HepG2 (cell line): ENCODE measurements around the gene EMC9. TPM values are rescaled to one million over a fixed set of nuclear protein-coding genes. Genes with fewer than 3 reads are reported as not detected.

Experiments
- CSRNP1 ChIP-seq: sonication (generic); formaldehyde crosslinking; IDR thresholded peaks from 2 replicates; pipeline ENCODE4 v1.8.1; 2023; ENCODE audit warnings: mild to moderate bottlenecking, missing genetic modification reagents
- HNF1A ChIP-seq, 2 experiments: sonication (generic) in 1 of 2; formaldehyde crosslinking in 1 of 2; IDR thresholded peaks; 2 replicates each; pipeline versions ENCODE4 v1.4.0 to v1.6.1; 2016 to 2020; ENCODE audit warnings: borderline replicate concordance in 1 of 2, low read depth in 1 of 2, mild to moderate bottlenecking in 1 of 2, missing genetic modification reagents in 1 of 2
- IKZF5 ChIP-seq: IDR thresholded peaks from 2 replicates; pipeline ENCODE4 v1.6.1; 2018; ENCODE audit warnings: missing genetic modification reagents, mild to moderate bottlenecking, missing compliant biosample characterization
- NCOA1 ChIP-seq: sonication (generic); formaldehyde crosslinking; IDR thresholded peaks from 2 replicates; pipeline ENCODE4 v1.9.0; 2021; ENCODE audit warnings: missing genetic modification reagents
- POLR2AphosphoS5 ChIP-seq: IDR thresholded peaks from 2 replicates; pipeline ENCODE4 v1.6.1; 2012; ENCODE audit warnings: low read depth, low read length
- TEAD3 ChIP-seq: optimal IDR thresholded peaks from 2 replicates; pipeline ENCODE3; 2016; ENCODE audit warnings: borderline replicate concordance
- ZFP1 ChIP-seq: IDR thresholded peaks from 2 replicates; pipeline ENCODE4 v1.6.1; 2016
- ZNF263 ChIP-seq: sonication (generic); formaldehyde crosslinking; IDR thresholded peaks from 2 replicates; pipeline ENCODE4 v1.4.0; 2020; ENCODE audit warnings: missing genetic modification reagents
- ZNF333 ChIP-seq: sonication (generic); formaldehyde crosslinking; IDR thresholded peaks from 2 replicates; pipeline ENCODE4 v1.4.0; 2020; ENCODE audit warnings: mild to moderate bottlenecking, missing genetic modification reagents, borderline replicate concordance
- ZNF33B ChIP-seq: sonication (generic); formaldehyde crosslinking; IDR thresholded peaks from 2 replicates; pipeline ENCODE4 v1.5.1; 2020; ENCODE audit warnings: mild to moderate bottlenecking, missing genetic modification reagents
- ZNF547 ChIP-seq: sonication (generic); formaldehyde crosslinking; IDR thresholded peaks from 2 replicates; pipeline ENCODE4 v1.5.1; 2020; ENCODE audit warnings: mild to moderate bottlenecking, missing genetic modification reagents
- ZNF569 ChIP-seq: sonication (generic); formaldehyde crosslinking; IDR thresholded peaks from 2 replicates; pipeline ENCODE4 v1.5.0; 2020; ENCODE audit warnings: mild to moderate bottlenecking, missing genetic modification reagents, moderate library complexity, borderline replicate concordance
- ZNF687 ChIP-seq: sonication (generic); formaldehyde crosslinking; IDR thresholded peaks from 2 replicates; pipeline ENCODE4 v1.5.1; 2020; ENCODE audit warnings: mild to moderate bottlenecking, missing genetic modification reagents, moderate library complexity
- ZNF740 ChIP-seq: sonication (generic); formaldehyde crosslinking; IDR thresholded peaks from 2 replicates; pipeline ENCODE4 v1.4.0; 2020; ENCODE audit warnings: missing genetic modification reagents
- polyA plus RNA-seq, 8 experiments: library from polyadenylated mRNA; depleted of rRNA in 3 of 8; stranded (reverse) in 7 of 8; unstranded in 1 of 8; fragments of >200 nt; fragmentation: Illumina TruSeq in 4 of 8; extraction: Trizol in 4 of 8; gene quantifications; 2 replicates each; pipeline versions ENCODE4 v1.2.1 to v1.2.3, GENCODE V29; 2011 to 2016; ENCODE audit warnings: low read depth in 4 of 8, missing spikeins in 1 of 8, mixed read lengths in 1 of 8; ENCODE audit not compliant: insufficient read depth in 1 of 8
- total RNA-seq, 5 experiments: library from RNA; depleted of rRNA; stranded (reverse); fragments of >200 nt; fragmentation: Illumina TruSeq; extraction: Trizol; gene quantifications; 2 replicates each; pipeline ENCODE4 v1.2.3, GENCODE V29; 2016; ENCODE audit warnings: low read depth in 1 of 5

The EMC9 gene
- total and polyA plus RNA-seq, 2 of the 13 experiments (the other 11 are each of a cell fraction or from before 2014, with no cell fraction given) = 60.5 to 78.7 TPM

- TF ChIP-seq IKZF5 (CRISPR knock-in tag) (0 out of 2 replicates have a peak, but pooled peaks have one; percentile 1), NCOA1 (no peak), ZNF569 (no peak), ZNF740 (CRISPR knock-in tag) (no peak), ZNF33B (0 out of 2 replicates have a peak, but pooled peaks have one; percentile 35), ZNF263 (CRISPR knock-in tag) (peak; percentile 44; the same call in 1 of the 2 replicates), ZFP1 (CRISPR knock-in tag) (no peak), ZNF547 (peak; percentile 41; the same call in 1 of the 2 replicates), CSRNP1 (0 out of 2 replicates have a peak, but pooled peaks have one; percentile 8), TEAD3 (CRISPR knock-in tag) (peak; percentile 24), ZNF333 (CRISPR knock-in tag) (0 out of 2 replicates have a peak, but pooled peaks have one; percentile 53), POLR2AphosphoS5 (peak; percentile 19), ZNF687 (CRISPR knock-in tag) (peak; percentile 72), HNF1A (IDR thresholded peaks at IDR 0.05; ENCODE audit: low read depth) (no peak), HNF1A (CRISPR knock-in tag; IDR thresholded peaks at IDR 0.05; ENCODE audit: borderline replicate concordance) (0 out of 2 replicates have a peak, but pooled peaks have one; percentile 55)
Measured at GRCh38 chr14:24138396-24139271, 2.8 kb downstream of the EMC9 start (continued).
